H1 (cell line): ENCODE data around the gene KCTD21. TPM values are rescaled to one million over a fixed set of nuclear protein-coding genes. Genes with fewer than 3 reads are reported as not detected.

Experiments
- CTCF ChIA-PET: fragments of 300-600 bp; sonication (Branson Sonifier 250); formaldehyde crosslinking; loops from one replicate; lab custom pipeline; 2021; ENCODE audit not compliant: partially characterized antibody; lab: Charles Lee
- POLR2A ChIA-PET: fragments of 300-600 bp; sonication (Branson Sonifier 250); formaldehyde crosslinking; loops from one replicate; lab custom pipeline; 2021; ENCODE audit warnings: inconsistent platforms; ENCODE audit not compliant: partially characterized antibody; lab: Charles Lee
- DNase-seq, 2 experiments: peaks; one replicate each; pipeline versions ENCODE4 v3.0.0 to v3.0.0-alpha.2; 2010 to 2022; ENCODE audit warnings: low spot score in 2 of 2, low read depth in 1 of 2, mixed read lengths in 1 of 2
- FAIRE-seq: peaks from 2 replicates; lab custom pipeline; 2011; peaks lifted over from hg19 to GRCh38; lab: Jason Lieb, UNC
- H2AFZ ChIP-seq: 2 replicates; pipeline ENCODE4 v1.8.1; 2012; ENCODE audit warnings: low read length, inconsistent platforms
- H2AK5ac ChIP-seq: 2 replicates; pipeline ENCODE4 v1.6.1; 2013; ENCODE audit warnings: low read depth, low read length
- H2BK120ac ChIP-seq: replicated peaks from 2 replicates; pipeline ENCODE3; 2013; ENCODE audit warnings: low read depth, low read length, inconsistent platforms
- H2BK12ac ChIP-seq: 2 replicates; pipeline ENCODE4 v1.6.1; 2013; ENCODE audit warnings: low read depth, low read length
- H2BK15ac ChIP-seq: 2 replicates; pipeline ENCODE4 v1.6.1; 2013; ENCODE audit warnings: low read length
- H2BK20ac ChIP-seq: 2 replicates; pipeline ENCODE4 v1.6.1; 2013; ENCODE audit warnings: low read length
- H2BK5ac ChIP-seq: 2 replicates; pipeline ENCODE4 v1.6.1; 2013; ENCODE audit warnings: low read depth, low read length
- H3K14ac ChIP-seq: 2 replicates; pipeline ENCODE4 v1.6.1; 2013; ENCODE audit warnings: inconsistent platforms; ENCODE audit not compliant: insufficient read length
- H3K18ac ChIP-seq: 2 replicates; pipeline ENCODE4 v1.6.1; 2013; ENCODE audit warnings: low read length; ENCODE audit errors: extremely low read depth
- H3K23ac ChIP-seq: 2 replicates; pipeline ENCODE4 v1.6.1; 2013; ENCODE audit warnings: inconsistent platforms; ENCODE audit not compliant: insufficient read length
- H3K23me2 ChIP-seq: 2 replicates; pipeline ENCODE4 v1.6.1; 2013; ENCODE audit warnings: low read depth, low read length
- H3K27ac ChIP-seq: 2 replicates; pipeline ENCODE4 v1.6.1; 2011; ENCODE audit warnings: low read depth, low read length, inconsistent platforms
- H3K27me3 ChIP-seq, 4 experiments: replicated peaks in 1 of 4; 1 replicate in 1 of 4; 2 replicates in 3 of 4; pipeline versions ENCODE4 v1.6.1 to v1.8.1; 2011 to 2013; ENCODE audit warnings: low read length in 3 of 4, mild to moderate bottlenecking in 3 of 4, inconsistent platforms in 2 of 4, mixed read lengths in 2 of 4, moderate library complexity in 1 of 4; ENCODE audit not compliant: control insufficient read depth in 3 of 4, insufficient read depth in 3 of 4; ENCODE audit errors: extremely low read depth in 1 of 4
- H3K36me3 ChIP-seq, 4 experiments: 2 replicates each; pipeline versions ENCODE4 v1.6.1 to v1.8.1; 2011 to 2013; ENCODE audit warnings: mild to moderate bottlenecking in 4 of 4, low read length in 3 of 4, moderate library complexity in 2 of 4, control low read depth in 1 of 4, inconsistent platforms in 1 of 4; ENCODE audit not compliant: insufficient read depth in 4 of 4, control insufficient read depth in 2 of 4
- H3K4ac ChIP-seq: replicated peaks from 2 replicates; pipeline ENCODE3; 2013; ENCODE audit warnings: low read length, low read depth, mixed read lengths, inconsistent platforms; ENCODE audit not compliant: insufficient read length
- H3K4me1 ChIP-seq, 4 experiments: replicated peaks in 1 of 4; 1 replicate in 1 of 4; 2 replicates in 3 of 4; pipeline versions ENCODE4 v1.6.1 to v1.8.1; 2011 to 2013; ENCODE audit warnings: low read length in 3 of 4, inconsistent platforms in 2 of 4, mixed read lengths in 1 of 4; ENCODE audit not compliant: insufficient read depth in 4 of 4, control insufficient read depth in 3 of 4
- H3K4me2 ChIP-seq, 2 experiments: 2 replicates each; pipeline versions ENCODE4 v1.6.1 to v1.8.1; 2011 to 2013; ENCODE audit warnings: low read depth in 2 of 2, low read length in 2 of 2, control low read depth in 1 of 2, inconsistent platforms in 1 of 2, mild to moderate bottlenecking in 1 of 2; ENCODE audit not compliant: insufficient read depth in 1 of 2
- H3K4me3 ChIP-seq, 4 experiments: fragments of 200-600, 300-600 bp in 1 of 4; sonication (generic), shearing (Covaris generic), sonication (Bioruptor Twin) in 1 of 4; 2 replicates each; pipeline versions ENCODE4 v1.5.1 to v1.8.1; 2011 to 2016; ENCODE audit warnings: low read length in 4 of 4, low read depth in 3 of 4, control low read depth in 2 of 4, inconsistent platforms in 2 of 4, mild to moderate bottlenecking in 2 of 4, mixed read lengths in 1 of 4, moderate library complexity in 1 of 4; ENCODE audit not compliant: insufficient read depth in 2 of 4; ENCODE audit errors: extremely low read depth in 1 of 4
- H3K56ac ChIP-seq: replicated peaks from 2 replicates; pipeline ENCODE3; 2013; ENCODE audit warnings: low read depth, mild to moderate bottlenecking, mixed read lengths, low read length, inconsistent platforms; ENCODE audit not compliant: insufficient read length
- H3K79me1 ChIP-seq: 2 replicates; pipeline ENCODE4 v1.6.1; 2013; ENCODE audit warnings: low read depth, low read length, control low read depth
- H3K79me2 ChIP-seq, 2 experiments: 2 replicates each; pipeline versions ENCODE4 v1.6.1 to v1.8.1; 2012 to 2013; ENCODE audit warnings: low read length in 2 of 2, mild to moderate bottlenecking in 2 of 2, inconsistent platforms in 1 of 2; ENCODE audit not compliant: insufficient read depth in 2 of 2, control insufficient read depth in 1 of 2
- H3K9ac ChIP-seq, 4 experiments: replicated peaks in 1 of 4; 1 replicate in 1 of 4; 2 replicates in 3 of 4; pipeline versions ENCODE4 v1.6.1 to v1.8.1; 2011 to 2013; ENCODE audit warnings: low read depth in 3 of 4, low read length in 3 of 4, control low read depth in 2 of 4, mild to moderate bottlenecking in 2 of 4, moderate library complexity in 2 of 4, inconsistent platforms in 1 of 4; ENCODE audit errors: extremely low read depth in 1 of 4
- H3K9me3 ChIP-seq, 2 experiments: 2 replicates each; pipeline versions ENCODE4 v1.6.1 to v1.8.1; 2012 to 2013; ENCODE audit warnings: mild to moderate bottlenecking in 2 of 2, moderate library complexity in 2 of 2, control low read depth in 1 of 2, inconsistent platforms in 1 of 2, low read depth in 1 of 2, low read length in 1 of 2, mixed read lengths in 1 of 2; ENCODE audit not compliant: insufficient read depth in 2 of 2
- H4K20me1 ChIP-seq, 2 experiments: replicated peaks in 1 of 2; 2 replicates each; pipeline versions ENCODE3 to v1.8.1; 2011 to 2013; ENCODE audit warnings: inconsistent platforms in 2 of 2, low read length in 2 of 2, mild to moderate bottlenecking in 1 of 2; ENCODE audit not compliant: insufficient read depth in 2 of 2, control insufficient read depth in 1 of 2
- H4K5ac ChIP-seq: 2 replicates; pipeline ENCODE4 v1.6.1; 2013; ENCODE audit warnings: low read length, low read depth, mixed read lengths, inconsistent platforms; ENCODE audit not compliant: insufficient read length
- H4K8ac ChIP-seq: 2 replicates; pipeline ENCODE4 v1.8.0; 2013; ENCODE audit warnings: mild to moderate bottlenecking, moderate library complexity, low read length, inconsistent platforms; ENCODE audit not compliant: insufficient read depth; ENCODE audit errors: extremely low read depth
- H4K91ac ChIP-seq: replicated peaks from 2 replicates; pipeline ENCODE3; 2013; ENCODE audit warnings: low read length, mixed read lengths, inconsistent platforms; ENCODE audit not compliant: insufficient read length
- BACH1 ChIP-seq: IDR thresholded peaks from 2 replicates; pipeline ENCODE4 v1.6.1; 2012; ENCODE audit warnings: low read length, improper control_type of control experiment
- CREB1 ChIP-seq: IDR thresholded peaks from 2 replicates; pipeline ENCODE4 v1.6.1; 2012; ENCODE audit warnings: inconsistent platforms
- WGBS, 2 experiments: shearing (Covaris generic) in 1 of 2; methylation state at CpG; one replicate each; pipeline versions ENCODE4 v1.1.6 to v1.1.7; 2013 to 2015; ENCODE audit warnings: low lambda C conversion rate in 2 of 2, mixed read lengths in 2 of 2, inconsistent platforms in 1 of 2, low coverage in 1 of 2, missing lambda C conversion rate in 1 of 2; ENCODE audit not compliant: insufficient replicate concordance in 2 of 2, insufficient coverage in 1 of 2, insufficient read length in 1 of 2; ENCODE audit errors: extremely low coverage in 1 of 2, missing lambda C conversion rate in 1 of 2; 5-methylcytosine and 5-hydroxymethylcytosine counted together
- polyA plus RNA-seq, 7 experiments: library from polyadenylated mRNA; depleted of rRNA in 3 of 7; stranded (reverse) in 5 of 7; unstranded in 2 of 7; fragments of >200 nt in 5 of 7; fragments of 200-250 nt in 2 of 7; gene quantifications; 1 replicate in 5 of 7; 2 replicates in 1 of 7; 4 replicates in 1 of 7; pipeline versions ENCODE4 v1.2.1 to v1.2.3, GENCODE V29; 2011 to 2013; ENCODE audit warnings: missing spikeins in 2 of 7, mixed read lengths in 2 of 7
- total RNA-seq: library from RNA; stranded (reverse); fragmentation: NEBNext Ultra II Directional; extraction: Animal tissue kit (Norgen Biotek cat#: 25700); gene quantifications from 2 replicates; pipeline ENCODE4 v1.2.1, GENCODE V29; 2021

KCTD21 gene
- total and polyA plus RNA-seq, 2 of the 8 experiments (the other 6 are each of a cell fraction or from before 2014, with no cell fraction given): 3.2 to 4.1 TPM

DNA sequence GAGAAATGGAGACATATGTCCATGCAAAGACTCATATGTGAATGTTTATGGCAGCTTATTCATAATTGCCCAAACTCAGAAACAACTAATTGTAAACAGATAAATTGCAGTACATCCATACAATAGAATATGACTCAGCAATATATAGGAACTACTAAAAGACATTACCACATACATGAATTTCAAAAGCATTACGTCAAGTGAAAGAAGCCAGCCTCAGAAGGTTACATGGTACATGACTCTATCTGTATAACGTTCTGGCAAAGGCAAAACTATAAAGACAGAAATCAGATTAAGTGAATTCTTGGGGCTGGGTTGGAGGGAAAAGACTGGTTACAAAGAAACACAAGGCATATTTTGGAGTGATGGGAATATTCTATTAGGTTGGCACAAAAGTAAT is 7.2 kb downstream of the KCTD21 start:
- no peak overlapping the region for H3K56ac ChIP-seq
- no peaks in the 10 kb centered on the region for H3K79me2 ChIP-seq
- no peaks in the 10 kb centered on the region for H4K20me1 ChIP-seq
- H2BK120ac ChIP-seq: no peak overlapping the region
- H3K36me3 ChIP-seq: no peaks in the 10 kb centered on the region
- peak; percentile 46; the same call in 1 of the 2 replicates for TF ChIP-seq BACH1
- no peak for TF ChIP-seq CREB1
- H2BK5ac ChIP-seq: no peak overlapping the region
- DNase-seq: no peak
- no peak overlapping the region for H4K8ac ChIP-seq
- CTCF ChIA-PET: interaction anchor here (1.0 kb wide), 1 partner anchor 9 kb away, joined by 4 read pairs; no protein-coding TSS in a partner anchor
- 82% methylated on average over 2 of the region's 2 CpGs; no CpG with 5 or more reads in 1 of the 2 experiments for WGBS, 2 experiments
- H3K23me2 ChIP-seq: 0 out of 2 replicates have a peak, but pooled peaks cover 2% of the 10 kb centered on the region
- no peak overlapping the region for H3K4me3 ChIP-seq
- H3K9ac ChIP-seq: no peak overlapping the region
- H3K4ac ChIP-seq: no peak overlapping the region
- no peak overlapping the region for H3K27ac ChIP-seq
- no peak overlapping the region for H2BK20ac ChIP-seq
- no peak overlapping the region for H3K23ac ChIP-seq
- FAIRE-seq: no peak
- no peak overlapping the region for H2AFZ ChIP-seq
- H3K9me3 ChIP-seq: no peaks in the 10 kb centered on the region
- no peak overlapping the region for H2BK12ac ChIP-seq
- no peaks in the 10 kb centered on the region for H3K27me3 ChIP-seq
- POLR2A ChIA-PET: no interaction called here
- no peak overlapping the region for H3K4me2 ChIP-seq
- no peak overlapping the region for H4K5ac ChIP-seq
- H2BK15ac ChIP-seq: no peak overlapping the region
- H3K4me1 ChIP-seq: peaks cover 0 to 2% (median 0%) of the 10 kb centered on the region in 4 experiments; a peak in 1 of 7 replicates
- no peak overlapping the region for H4K91ac ChIP-seq
- no peaks in the 10 kb centered on the region for H3K79me1 ChIP-seq
- H2AK5ac ChIP-seq: no peak overlapping the region
- no peak overlapping the region for H3K18ac ChIP-seq
- H3K14ac ChIP-seq: no peak overlapping the region
